Mucosa of stomach (tissue), 1 donor: ENCODE data around the gene ARHGAP29.

Experiments used
- H3K27me3 ChIP-seq: one replicate; pipeline ENCODE4 v1.7.0; 2013; ENCODE audit warnings: mild to moderate bottlenecking, low read length; ENCODE audit not compliant: control insufficient read depth, insufficient read depth
- H3K36me3 ChIP-seq: one replicate; pipeline ENCODE4 v1.7.0; 2013; ENCODE audit warnings: low read length; ENCODE audit not compliant: control insufficient read depth, insufficient read depth
- H3K4me1 ChIP-seq: one replicate; pipeline ENCODE4 v1.7.0; 2013; ENCODE audit warnings: mild to moderate bottlenecking, low read length; ENCODE audit not compliant: control insufficient read depth, insufficient read depth
- H3K4me3 ChIP-seq: one replicate; pipeline ENCODE4 v1.7.0; 2013; ENCODE audit warnings: low read length
- H3K9ac ChIP-seq: one replicate; pipeline ENCODE4 v1.7.0; 2013; ENCODE audit warnings: mild to moderate bottlenecking, low read length, moderate library complexity
- H3K9me3 ChIP-seq: one replicate; pipeline ENCODE4 v1.7.0; 2013; ENCODE audit warnings: mild to moderate bottlenecking, low read length, moderate library complexity; ENCODE audit not compliant: control insufficient read depth
- donor health status: Pancreatic carcinoma.

Gene ARHGAP29

DNA sequence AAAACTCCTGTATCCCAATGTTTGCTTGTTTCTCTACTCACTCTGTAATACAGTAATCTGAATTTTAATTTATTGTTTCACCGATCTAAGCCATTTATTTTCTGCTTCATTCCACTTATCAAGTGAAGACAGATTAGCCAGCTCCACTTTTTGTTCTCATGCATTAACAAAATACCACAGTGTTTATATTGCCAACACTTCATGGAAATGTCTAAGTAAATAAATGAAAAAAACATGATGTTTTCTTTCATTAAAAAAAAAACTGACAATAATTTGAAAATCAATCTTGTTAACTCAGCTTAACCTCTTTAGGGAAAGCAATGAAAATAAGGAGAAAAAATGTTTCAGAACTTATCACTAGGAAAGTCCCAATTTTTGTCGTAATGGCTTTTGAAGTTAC, 11.5 kb downstream of the ARHGAP29 start:
- Histone ChIP-seq H3K27me3 (no peaks in the 10 kb centered on the region), H3K4me3 (no peak overlapping the region), H3K9me3 (no peaks in the 10 kb centered on the region), H3K4me1 (peaks cover 4% of the 10 kb centered on the region), H3K36me3 (no peaks in the 10 kb centered on the region), H3K9ac (no peak overlapping the region)

DNA sequence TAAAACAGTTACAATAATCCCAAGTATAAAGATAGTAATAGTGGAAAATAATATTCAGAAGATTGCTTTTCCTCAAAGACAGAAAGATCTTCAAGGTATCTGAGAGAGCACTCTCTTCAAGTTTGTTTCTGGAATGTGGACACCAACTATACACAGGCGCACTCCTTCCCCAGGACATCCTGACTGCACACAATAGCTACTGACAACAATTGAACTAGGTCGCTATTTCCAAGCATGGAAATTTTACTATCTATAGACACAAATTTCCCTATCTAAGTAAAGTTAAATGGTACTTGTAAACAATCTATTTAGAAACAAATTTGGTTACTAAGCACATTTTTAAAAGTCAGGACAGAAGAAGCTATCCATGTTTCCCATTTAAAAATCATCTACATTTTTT, 19.1 kb downstream of the ARHGAP29 start:
- Histone ChIP-seq H3K4me3 (no peak overlapping the region), H3K9ac (no peak overlapping the region)

DNA sequence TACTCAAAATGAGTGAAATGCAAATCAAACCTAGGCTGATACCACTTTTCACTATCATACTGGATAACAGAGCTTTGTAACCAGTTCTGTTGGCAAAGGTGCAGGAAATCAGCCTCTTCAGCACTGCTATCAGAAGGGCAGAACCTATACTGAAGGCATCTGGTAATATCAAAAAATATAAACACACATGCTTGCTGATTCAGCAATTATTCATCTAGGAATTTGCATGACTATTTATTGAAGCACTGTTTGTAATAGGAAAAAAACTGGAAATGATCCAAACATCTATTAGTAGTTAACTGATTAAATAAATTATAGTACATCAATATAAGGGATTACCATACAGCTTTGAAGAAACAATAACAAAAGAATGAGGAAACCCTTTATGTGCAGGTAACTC, 21.4 kb downstream of the ARHGAP29 start:
- Histone ChIP-seq H3K36me3 (no peaks in the 10 kb centered on the region), H3K4me3 (no peak overlapping the region), H3K9ac (no peak overlapping the region), H3K4me1 (no peaks in the 10 kb centered on the region), H3K9me3 (no peaks in the 10 kb centered on the region), H3K27me3 (no peaks in the 10 kb centered on the region)

More for the DNA sequence above, 19.1 kb downstream of the ARHGAP29 start:
- no peaks in the 10 kb centered on the region for H3K4me1 ChIP-seq
- H3K9me3 ChIP-seq = no peaks in the 10 kb centered on the region
- H3K36me3 ChIP-seq = no peaks in the 10 kb centered on the region
- H3K27me3 ChIP-seq = no peaks in the 10 kb centered on the region

DNA sequence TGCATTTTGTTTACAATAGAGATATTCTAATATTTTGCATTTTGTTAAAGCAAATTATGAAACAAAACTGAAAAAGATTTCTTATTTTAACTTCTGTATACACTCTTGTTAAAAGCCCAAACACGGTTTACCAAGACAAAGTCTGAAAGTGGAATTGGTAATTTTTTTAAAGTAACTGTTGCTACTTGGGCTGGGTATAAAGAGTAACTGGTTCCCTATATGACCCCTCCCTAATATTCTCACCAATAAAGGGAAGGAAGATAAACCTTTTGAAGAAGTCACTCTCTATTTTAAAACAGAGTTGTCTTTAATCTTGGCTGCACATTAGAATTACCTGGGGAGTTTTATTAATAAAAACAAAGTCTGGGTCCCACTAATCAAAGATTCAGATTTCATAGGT, 27.4 kb downstream of the ARHGAP29 start:
- no peaks in the 10 kb centered on the region for H3K27me3 ChIP-seq
- H3K4me1 ChIP-seq = no peaks in the 10 kb centered on the region
- H3K4me3 ChIP-seq = no peak overlapping the region
- no peaks in the 10 kb centered on the region for H3K9me3 ChIP-seq
- no peaks in the 10 kb centered on the region for H3K36me3 ChIP-seq
- H3K9ac ChIP-seq = no peak overlapping the region

DNA sequence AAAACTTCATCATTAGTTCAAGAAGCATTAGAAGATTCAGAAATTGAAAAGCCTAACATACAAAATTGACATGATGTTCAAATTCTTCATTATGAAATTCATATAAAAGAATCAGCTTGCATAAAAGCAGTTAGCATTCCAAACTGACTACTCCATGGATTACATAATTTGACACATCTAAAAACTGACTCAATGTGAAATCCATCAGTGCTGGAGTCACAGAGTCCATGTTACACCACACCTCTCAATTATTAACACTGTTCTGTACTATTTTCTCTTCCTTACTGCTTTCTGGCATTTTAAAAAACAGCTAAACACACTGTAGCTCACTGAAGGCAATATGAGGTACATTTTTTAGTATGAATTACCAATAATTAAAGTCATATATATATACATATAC, 28.0 kb downstream of the ARHGAP29 start:
- H3K9me3 ChIP-seq = no peaks in the 10 kb centered on the region
- H3K36me3 ChIP-seq = no peaks in the 10 kb centered on the region
- H3K4me3 ChIP-seq = no peak overlapping the region
- no peaks in the 10 kb centered on the region for H3K27me3 ChIP-seq
- no peak overlapping the region for H3K9ac ChIP-seq
- H3K4me1 ChIP-seq = no peaks in the 10 kb centered on the region

DNA sequence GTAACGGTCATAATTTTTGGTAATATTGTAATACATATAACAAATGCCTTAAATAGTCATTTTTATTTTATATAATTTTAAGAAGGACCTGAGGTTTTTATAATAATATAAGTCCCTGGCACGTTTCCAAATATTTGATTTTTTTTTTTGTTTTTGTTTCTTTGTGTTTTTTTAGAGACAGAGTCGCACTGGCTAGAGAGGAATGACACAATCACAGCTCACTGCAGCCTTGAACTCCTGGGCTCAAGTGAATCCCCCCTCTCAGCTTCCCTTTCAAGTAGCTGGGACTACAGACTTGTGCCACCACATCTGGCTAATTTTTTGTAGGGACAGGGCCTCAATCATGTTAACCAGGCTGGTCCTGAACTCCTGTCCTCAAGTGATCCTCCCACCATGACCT, 29.7 kb downstream of the ARHGAP29 start:
- H3K27me3 ChIP-seq = no peaks in the 10 kb centered on the region
- no peaks in the 10 kb centered on the region for H3K9me3 ChIP-seq
- H3K36me3 ChIP-seq = no peaks in the 10 kb centered on the region

DNA sequence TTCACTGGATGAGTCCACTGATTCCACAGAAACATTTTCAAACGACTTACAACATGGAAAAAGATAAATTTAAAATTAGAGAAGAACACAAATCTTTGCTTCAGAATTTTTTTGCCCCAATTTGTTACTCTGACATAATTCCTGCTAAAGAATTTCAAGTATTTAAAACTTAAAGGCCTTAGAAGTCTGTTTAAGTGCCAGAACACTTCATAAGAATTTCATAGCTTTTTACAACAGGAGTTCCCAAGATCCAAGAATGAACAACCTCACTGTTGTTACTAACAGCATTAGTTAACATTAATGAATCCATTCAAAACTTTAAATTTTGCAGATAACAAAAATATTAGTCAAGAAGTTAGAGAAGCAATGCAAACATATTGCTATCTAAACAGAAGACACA, 31.7 kb downstream of the ARHGAP29 start:
- Histone ChIP-seq H3K4me3 (no peak overlapping the region), H3K9ac (no peak overlapping the region), H3K27me3 (no peaks in the 10 kb centered on the region), H3K9me3 (no peaks in the 10 kb centered on the region), H3K4me1 (no peaks in the 10 kb centered on the region), H3K36me3 (no peaks in the 10 kb centered on the region)

More for the DNA sequence above, 29.7 kb downstream of the ARHGAP29 start:
- H3K9ac ChIP-seq = no peak overlapping the region
- no peak overlapping the region for H3K4me3 ChIP-seq
- no peaks in the 10 kb centered on the region for H3K4me1 ChIP-seq

DNA sequence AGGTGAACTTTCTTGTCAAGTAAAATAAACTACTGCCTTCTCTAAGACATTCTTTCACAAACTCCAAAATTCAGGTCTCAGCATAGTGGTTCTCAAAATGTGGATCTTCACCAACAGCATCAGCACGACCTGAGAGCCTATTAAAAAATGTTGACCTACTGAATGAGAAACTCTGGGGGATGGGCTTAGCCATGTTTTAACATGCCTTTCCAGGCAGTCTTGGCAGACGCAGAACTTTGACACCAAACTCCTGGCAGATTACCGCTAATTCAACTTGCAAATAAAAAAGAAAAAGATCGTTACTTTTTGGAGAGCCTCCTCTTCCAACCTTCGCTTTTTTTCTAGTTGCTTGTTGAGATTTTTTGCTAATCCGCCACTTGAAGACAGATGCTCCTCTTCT, 35.1 kb downstream of the ARHGAP29 start:
- Histone ChIP-seq H3K4me3 (no peak overlapping the region), H3K9me3 (no peaks in the 10 kb centered on the region), H3K9ac (no peak overlapping the region), H3K36me3 (no peaks in the 10 kb centered on the region), H3K27me3 (no peaks in the 10 kb centered on the region), H3K4me1 (no peaks in the 10 kb centered on the region)

DNA sequence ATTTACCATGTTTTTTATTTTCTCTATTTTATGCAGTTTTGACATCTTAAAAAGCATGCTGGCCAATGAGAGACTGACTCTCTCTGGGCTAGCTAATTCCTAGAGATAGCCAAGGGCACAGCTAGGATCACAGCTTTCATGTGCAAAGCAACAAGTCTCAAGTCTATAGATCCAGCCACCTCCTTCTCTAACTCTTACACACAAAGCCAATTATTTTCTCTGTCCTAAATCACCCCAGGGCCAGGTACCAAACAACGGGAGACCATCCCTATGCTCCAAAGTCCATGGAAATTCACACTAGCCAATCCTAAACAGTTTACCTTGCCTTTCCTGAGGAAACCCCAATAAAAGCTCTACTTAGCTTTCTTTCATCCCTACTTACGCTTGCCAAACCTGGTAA, 38.0 kb downstream of the ARHGAP29 start:
- Histone ChIP-seq H3K9me3 (no peaks in the 10 kb centered on the region), H3K4me3 (no peak overlapping the region), H3K4me1 (no peaks in the 10 kb centered on the region), H3K27me3 (no peaks in the 10 kb centered on the region), H3K9ac (no peak overlapping the region), H3K36me3 (no peaks in the 10 kb centered on the region)

DNA sequence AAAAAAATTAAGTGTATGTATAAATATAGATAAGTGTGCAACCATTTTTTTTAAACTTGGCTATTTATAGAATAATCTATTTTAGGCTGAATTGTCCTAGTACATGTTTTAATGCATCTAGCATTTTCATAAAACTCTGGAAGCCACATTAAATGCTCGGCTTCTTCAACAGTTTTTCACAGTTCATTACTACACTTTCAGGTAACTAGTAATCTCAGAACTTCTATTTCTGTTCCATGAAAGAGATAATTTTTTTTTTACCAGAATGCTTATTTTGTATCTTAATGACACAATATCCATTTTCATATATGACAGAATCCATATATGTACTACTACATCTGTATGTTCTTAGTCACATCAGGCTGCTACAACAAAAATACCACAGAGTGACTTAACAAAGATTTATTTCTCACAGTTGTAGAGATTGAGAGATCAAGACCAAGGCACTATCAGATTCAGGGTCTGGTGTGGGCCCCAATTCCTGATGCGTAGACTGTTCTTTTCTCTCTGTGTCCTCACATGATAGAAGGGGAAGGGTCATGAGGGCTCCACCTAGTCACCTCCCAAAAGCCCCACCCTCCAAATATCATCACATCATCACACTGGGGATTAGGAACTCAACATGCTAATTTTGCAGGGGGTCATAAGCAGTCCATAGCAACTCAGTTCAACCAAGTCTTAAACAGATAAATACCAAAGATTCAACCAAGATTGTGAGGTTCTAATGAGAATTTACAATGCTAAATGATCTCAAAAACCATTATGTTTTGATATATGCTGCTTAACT, 43.1 kb downstream of the ARHGAP29 start:
- Histone ChIP-seq H3K36me3 (no peaks in the 10 kb centered on the region), H3K4me1 (no peaks in the 10 kb centered on the region), H3K9ac (no peak overlapping the region), H3K4me3 (no peak overlapping the region), H3K9me3 (no peaks in the 10 kb centered on the region), H3K27me3 (no peaks in the 10 kb centered on the region)

DNA sequence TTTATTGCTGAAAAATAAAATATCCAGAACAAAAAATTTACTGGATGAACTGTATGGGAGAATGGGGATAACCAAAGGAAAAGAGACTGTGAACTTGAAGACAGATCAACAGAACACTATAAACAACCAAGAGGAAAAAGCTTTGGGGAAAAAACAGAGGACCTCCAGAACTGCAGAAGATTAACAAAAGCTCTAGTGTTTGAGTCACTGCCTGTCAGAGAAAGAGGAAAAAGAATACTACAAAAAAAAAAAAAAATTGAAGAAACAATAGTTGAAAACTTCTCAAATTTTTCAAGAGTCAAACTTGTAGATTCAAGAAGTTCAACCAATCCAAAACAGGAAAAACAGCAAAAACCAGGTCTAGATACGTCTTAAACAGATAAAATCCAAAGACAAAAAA, 44.3 kb downstream of the ARHGAP29 start:
- no peaks in the 10 kb centered on the region for H3K36me3 ChIP-seq
- H3K27me3 ChIP-seq = no peaks in the 10 kb centered on the region
- H3K9ac ChIP-seq = no peak overlapping the region
- H3K9me3 ChIP-seq = no peaks in the 10 kb centered on the region
- no peaks in the 10 kb centered on the region for H3K4me1 ChIP-seq
- H3K4me3 ChIP-seq = no peak overlapping the region

DNA sequence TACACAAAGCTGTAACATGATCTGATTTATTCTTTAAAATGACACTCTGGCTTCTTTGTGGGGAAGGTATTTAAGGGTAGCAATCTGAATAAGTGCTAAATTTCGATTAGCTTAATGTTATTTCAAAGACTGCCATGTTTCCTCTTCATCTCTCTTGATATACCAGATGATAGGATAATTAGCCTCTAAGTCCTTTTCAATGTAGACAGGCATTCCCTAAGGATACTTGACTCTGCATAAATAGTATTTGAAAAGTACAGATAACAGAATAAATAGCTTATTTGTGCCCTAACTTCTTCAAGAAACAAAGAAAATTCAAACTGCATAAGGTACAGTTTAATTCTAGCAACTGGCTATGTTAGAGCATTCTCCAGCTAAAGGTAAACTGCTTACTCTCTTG, 46.2 kb downstream of the ARHGAP29 start:
- Histone ChIP-seq H3K36me3 (no peaks in the 10 kb centered on the region), H3K4me1 (no peaks in the 10 kb centered on the region)

DNA sequence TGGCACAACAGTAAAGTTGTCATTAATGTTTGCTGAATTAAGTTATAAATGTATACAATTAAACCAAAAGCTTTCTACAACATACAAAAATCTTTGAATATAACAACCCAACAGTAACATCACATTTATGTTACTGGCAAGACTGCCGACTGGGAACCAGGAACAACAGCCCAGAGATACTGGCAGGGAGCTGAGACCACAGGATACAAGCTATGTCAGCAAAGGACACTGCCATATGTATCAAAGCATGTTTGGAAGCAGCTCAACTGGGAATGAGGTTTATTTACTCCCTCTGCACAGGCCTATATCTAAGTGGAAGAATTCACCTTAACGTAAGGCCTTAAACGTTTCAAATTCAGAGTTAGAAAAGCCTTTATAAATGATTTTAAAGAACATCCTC, 50.4 kb downstream of the ARHGAP29 start:
- Histone ChIP-seq H3K36me3 (no peaks in the 10 kb centered on the region), H3K9me3 (no peaks in the 10 kb centered on the region), H3K9ac (no peak overlapping the region), H3K4me1 (no peaks in the 10 kb centered on the region), H3K4me3 (no peak overlapping the region), H3K27me3 (no peaks in the 10 kb centered on the region)

More for the DNA sequence above, 46.2 kb downstream of the ARHGAP29 start:
- Histone ChIP-seq H3K4me3 (no peak overlapping the region), H3K9ac (no peak overlapping the region), H3K27me3 (no peaks in the 10 kb centered on the region), H3K9me3 (no peaks in the 10 kb centered on the region)
